Measurements from ENCODE around the gene AMMECR1. TPM values are rescaled to one million over a fixed set of nuclear protein-coding genes. Genes with fewer than 3 reads are reported as not detected.

AMMECR1 gene
- total RNA-seq, 1 donor from 2014 or later: 7.5 TPM

Other genes starting within 250 kb of the AMMECR1 start
- gene RTL9, start 40.8 kb upstream of the AMMECR1 start, total RNA-seq: not detected in 2 replicates